Stimulated activated CD8-positive, alpha-beta memory T cell treated with anti-CD3 and anti-CD28 coated beads, Interleukin-4, amount 100 ng/mL, for 24 hours (primary cell): ENCODE results near the gene KDM4B.

Source experiments
- DNase-seq: peaks from one replicate; pipeline ENCODE4 v3.0.0-alpha.2; 2020; ENCODE audit warnings: low read depth

Gene KDM4B

GRCh38 chr19:5035105-5035761 lies 66.3 kb downstream of the KDM4B start:
- DNase-seq, result no peak

GRCh38 chr19:5035793-5036697 lies 67.1 kb downstream of the KDM4B start:
- no peak for DNase-seq

- DNase-seq, result no peak
Measured at GRCh38 chr19:5036698-5037563, 68.0 kb downstream of the KDM4B start.

- DNase-seq, result no peak
Measured at GRCh38 chr19:5037936-5038335, 69.0 kb downstream of the KDM4B start.

GRCh38 chr19:5038631-5039271 lies 69.8 kb downstream of the KDM4B start:
- no peak for DNase-seq

- no peak for DNase-seq
Measured at GRCh38 chr19:5039642-5040543, 71.0 kb downstream of the KDM4B start.

GRCh38 chr19:5040544-5041167 lies 71.7 kb downstream of the KDM4B start:
- DNase-seq, result no peak

- DNase-seq, result no peak
Measured at GRCh38 chr19:5041168-5041912, 72.4 kb downstream of the KDM4B start.

- DNase-seq, result no peak
Measured at GRCh38 chr19:5041913-5042187, 72.9 kb downstream of the KDM4B start.

- DNase-seq, result no peak
Measured at GRCh38 chr19:5042556-5042955, 73.6 kb downstream of the KDM4B start.

GRCh38 chr19:5045029-5045428 lies 76.1 kb downstream of the KDM4B start:
- DNase-seq, result no peak

GRCh38 chr19:5045956-5046338 lies 77.0 kb downstream of the KDM4B start:
- no peak for DNase-seq

- DNase-seq, result no peak
Measured at GRCh38 chr19:5046339-5047039, 77.6 kb downstream of the KDM4B start.

GRCh38 chr19:5047251-5047935 lies 78.5 kb downstream of the KDM4B start:
- DNase-seq, result no peak

GRCh38 chr19:5048091-5048726 lies 79.3 kb downstream of the KDM4B start:
- DNase-seq, result peak; percentile 37

GRCh38 chr19:5048727-5049553 lies 80.0 kb downstream of the KDM4B start:
- DNase-seq, result no peak

- DNase-seq, result no peak
Measured at GRCh38 chr19:5049561-5049960, 80.6 kb downstream of the KDM4B start.
